ENCODE results near the gene CHRNB2. TPM values are rescaled to one million over a fixed set of nuclear protein-coding genes. Genes with fewer than 3 reads are reported as not detected.

CHRNB2 gene
- total RNA-seq, 1 donor from 2014 or later = 0.11 TPM

Other genes starting within 250 kb of the CHRNB2 start
- gene AQP10, start 246.7 kb upstream of the CHRNB2 start, total RNA-seq = not detected in 2 replicates
- gene ATP8B2, start 242.3 kb upstream of the CHRNB2 start, total RNA-seq = 44.0 and 46.9 TPM in 2 replicates
- 1.6 and 5.4 TPM in 2 replicates for gene IL6R, start 162.4 kb upstream of the CHRNB2 start, total RNA-seq
- not detected in 2 replicates for gene TDRD10, start 65.6 kb upstream of the CHRNB2 start, total RNA-seq
- not detected in 2 replicates for gene SHE, start 65.4 kb upstream of the CHRNB2 start, total RNA-seq
- 35.7 and 37.0 TPM in 2 replicates for gene UBE2Q1, start 9.1 kb upstream of the CHRNB2 start, total RNA-seq
- gene ADAR, start 40.4 kb downstream of the CHRNB2 start, total RNA-seq = 42.4 and 48.1 TPM in 2 replicates

Measured in myocyte (in vitro differentiated cells).